ENCODE results near the gene CHSY1. TPM values are rescaled to one million over a fixed set of nuclear protein-coding genes. Genes with fewer than 3 reads are reported as not detected.
A peak's percentile ranks its signal among the peaks of the same experiment; 100 is the strongest.

Gene CHSY1
- total RNA-seq, 5 donors from 2014 or later (not counting 1 experiment from before 2014, with no cell fraction given) = 10.8 to 17.7 (median 14.8) TPM

DNA sequence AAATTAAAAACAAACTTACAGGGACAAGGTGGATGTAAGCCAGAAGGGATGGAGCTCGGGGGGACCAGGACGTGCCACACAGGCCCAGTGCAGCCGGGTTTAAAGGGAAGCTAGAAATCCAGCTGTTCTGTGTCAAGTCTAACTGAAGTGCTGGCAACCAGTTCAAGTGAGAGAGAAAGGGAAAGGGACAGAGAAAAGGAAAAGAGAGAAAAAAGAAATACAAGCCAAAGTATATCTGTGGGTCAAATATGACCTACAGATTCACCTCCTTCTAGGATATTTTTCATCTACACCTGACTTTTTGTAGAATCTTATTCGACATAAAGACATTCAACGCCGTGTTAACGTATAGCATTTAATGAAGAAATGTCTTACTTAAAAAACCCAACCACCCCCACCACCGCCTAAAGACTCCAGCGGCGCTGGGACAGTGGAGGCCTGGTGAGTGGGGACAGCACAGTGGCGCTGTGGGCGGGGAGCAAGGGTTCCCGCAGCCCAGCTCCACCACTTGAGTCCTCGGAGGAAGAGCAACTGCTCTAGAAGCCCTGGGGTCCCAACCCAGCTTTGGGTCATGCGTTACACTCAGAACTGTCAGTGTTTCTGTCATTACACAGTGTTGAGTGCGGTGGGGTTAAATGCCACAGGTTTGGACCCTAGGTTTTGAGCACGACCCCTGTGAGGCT is 62.3 kb downstream of the CHSY1 start:
- Histone ChIP-seq H3K27ac (ENCODE audit: low read length) (no peak overlapping the region), H3K4me3 (ENCODE audit: control insufficient read depth in 1 of 2, extremely low read depth in 1 of 2, low read length in 1 of 2) (no peak overlapping the region), H3K36me3 (ENCODE audit: control insufficient read depth in 2 of 2, extremely low read depth in 1 of 2, insufficient read depth in 1 of 2, low read length in 1 of 2) (no peaks in the 10 kb centered on the region), H3K9me3 (no peaks in the 10 kb centered on the region), H3K27me3 (replicated peaks in 1 of 2; ENCODE audit: control insufficient read depth in 2 of 2, extremely low read depth in 1 of 2, insufficient read depth in 2 of 2, low read length in 1 of 2) (no peaks in the 10 kb centered on the region), H3K4me1 (ENCODE audit: control insufficient read depth in 1 of 2, extremely low read depth in 1 of 2, insufficient read depth in 2 of 2, low read length in 2 of 2) (peaks cover 7 to 27% of the 10 kb centered on the region in 2 experiments)
- Mint-ChIP-seq H3K4me1 (peaks cover 55 to 67% (median 64%) of the 10 kb centered on the region in 3 donors), H3K4me3 (peak overlapping the region in 1 of 3 donors; percentile 17), H3K27ac (no peak overlapping the region), H3K36me3 (peaks cover 10% of the 10 kb centered on the region), H3K9me3 (no peaks in the 10 kb centered on the region), H3K27me3 (no peaks in the 10 kb centered on the region)
- ATAC-seq (replicated peaks in 1 of 4) = no peak
- CTCF ChIA-PET = no interaction called here
- DNase-seq = no peak
- POLR2A ChIA-PET = no interaction called here
- WGBS (ENCODE audit: insufficient coverage) = 98% methylated on average over 9 of the region's 17 CpGs

DNA sequence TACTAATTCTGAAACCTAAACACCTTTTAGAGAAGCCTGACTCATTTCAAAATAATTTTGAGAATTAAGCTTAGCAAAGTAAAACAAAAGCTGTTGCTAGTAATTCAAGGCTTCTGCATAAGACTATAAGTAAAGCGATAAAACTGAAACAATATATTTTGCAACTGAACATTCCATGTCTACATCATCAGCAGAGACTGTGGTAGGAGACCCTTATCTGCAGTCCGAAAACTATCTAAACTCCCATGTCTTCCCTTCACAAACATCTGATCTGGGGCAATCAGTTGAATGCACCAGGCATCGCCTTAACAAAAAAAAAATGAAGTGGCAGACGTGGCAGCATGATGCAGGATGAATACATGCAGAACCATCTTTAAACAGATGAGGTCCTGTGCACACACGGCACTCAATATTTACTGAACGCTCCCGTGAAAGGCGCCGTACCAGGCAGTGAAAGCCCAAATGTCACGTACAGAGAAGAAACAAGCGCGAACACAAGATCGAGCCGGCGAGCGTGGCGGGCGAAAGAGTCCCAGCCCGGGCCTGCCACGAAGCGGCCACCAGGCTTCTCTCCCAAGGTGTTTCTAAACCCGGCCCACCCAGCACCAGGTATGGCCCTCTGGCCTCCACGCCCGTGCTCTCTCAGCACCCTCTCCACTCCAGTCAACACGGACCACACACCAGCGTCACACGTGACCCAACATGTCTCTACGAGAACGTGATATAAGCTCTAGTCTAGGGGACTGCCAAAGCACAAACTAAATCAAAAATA is 63.0 kb downstream of the CHSY1 start:
- Mint-ChIP-seq H3K4me1 (peaks cover 47 to 60% (median 57%) of the 10 kb centered on the region in 3 donors), H3K9me3 (no peaks in the 10 kb centered on the region), H3K4me3 (peak overlapping the region; percentile 17 to 22 (median 21)), H3K27ac (no peak overlapping the region), H3K36me3 (peaks cover 10% of the 10 kb centered on the region), H3K27me3 (no peaks in the 10 kb centered on the region)
- H3K27ac ChIP-seq (ENCODE audit: low read length) = no peak overlapping the region
- POLR2A ChIA-PET = interaction anchor here in 1 of 2 donors (0.5 to 0.6 kb wide), 2 partner anchors 16 to 69 kb away, joined by 3 to 6 read pairs; no protein-coding TSS in a partner anchor
- H3K4me1 ChIP-seq (ENCODE audit: control insufficient read depth in 1 of 2, extremely low read depth in 1 of 2, insufficient read depth in 2 of 2, low read length in 2 of 2) = peaks cover 0 to 23% of the 10 kb centered on the region in 2 experiments
- WGBS (ENCODE audit: insufficient coverage) = 84% methylated on average over 25 of the region's 29 CpGs
- ATAC-seq (replicated peaks in 1 of 4) (no peak), DNase-seq (no peak)
- CTCF ChIA-PET = no interaction called here
- no peaks in the 10 kb centered on the region for H3K36me3 ChIP-seq (ENCODE audit: control insufficient read depth in 2 of 2, extremely low read depth in 1 of 2, insufficient read depth in 1 of 2, low read length in 1 of 2)
- H3K27me3 ChIP-seq (replicated peaks in 1 of 2; ENCODE audit: control insufficient read depth in 2 of 2, extremely low read depth in 1 of 2, insufficient read depth in 2 of 2, low read length in 1 of 2) = no peaks in the 10 kb centered on the region
- H3K4me3 ChIP-seq (ENCODE audit: control insufficient read depth in 1 of 2, extremely low read depth in 1 of 2, low read length in 1 of 2) = no peak overlapping the region
- no peaks in the 10 kb centered on the region for H3K9me3 ChIP-seq

DNA sequence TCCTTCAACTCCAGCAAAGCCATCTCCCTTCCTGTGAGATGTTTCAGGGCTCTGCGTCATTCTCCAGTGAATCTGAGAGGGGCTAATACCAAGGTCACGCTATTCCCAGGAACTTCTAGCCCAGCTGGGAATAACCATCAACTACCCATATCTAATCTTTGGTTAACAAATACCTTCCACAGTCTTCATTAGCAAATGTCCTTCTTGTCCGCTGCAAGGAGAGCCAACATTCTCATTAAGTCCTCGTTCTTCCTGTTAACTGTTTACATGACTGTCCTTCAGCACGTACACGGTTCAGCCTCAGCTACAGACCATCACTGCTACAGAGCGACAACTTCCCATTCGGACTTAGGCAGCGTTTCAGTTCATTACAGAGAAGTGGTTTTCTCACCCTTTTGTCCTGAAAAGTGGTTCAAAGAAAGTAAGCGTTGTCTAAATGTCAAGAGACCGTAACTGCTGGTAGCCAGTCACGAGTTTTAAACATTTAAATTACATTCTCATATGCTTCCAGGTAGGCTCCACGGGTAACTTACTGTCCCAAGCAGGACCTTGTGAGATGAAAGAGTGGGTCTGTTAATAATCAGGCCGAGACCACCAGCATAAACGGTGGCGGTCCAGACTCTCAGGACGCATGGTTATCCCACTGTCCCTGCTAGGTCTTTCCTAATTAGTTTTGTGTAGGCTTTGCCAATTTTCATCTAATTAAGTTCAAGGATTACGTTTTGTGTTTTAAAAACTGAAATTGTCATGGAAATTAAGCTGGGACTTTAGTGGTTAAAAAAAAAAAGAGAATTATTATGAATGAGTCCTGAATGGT is 63.8 kb downstream of the CHSY1 start:
- CTCF ChIA-PET = interaction anchor here in 1 of 2 donors (0.6 kb wide), 1 partner anchor 61 kb away, joined by 3 read pairs; no protein-coding TSS in a partner anchor
- H3K36me3 ChIP-seq (ENCODE audit: control insufficient read depth in 2 of 2, extremely low read depth in 1 of 2, insufficient read depth in 1 of 2, low read length in 1 of 2) = no peaks in the 10 kb centered on the region
- H3K4me3 ChIP-seq (ENCODE audit: control insufficient read depth in 1 of 2, extremely low read depth in 1 of 2, low read length in 1 of 2) = no peak overlapping the region
- DNase-seq (no peak), ATAC-seq (replicated peaks in 1 of 4) (no peak)
- Mint-ChIP-seq H3K27me3 (no peaks in the 10 kb centered on the region), H3K27ac (no peak overlapping the region), H3K36me3 (peaks cover 16% of the 10 kb centered on the region), H3K4me1 (peaks cover 39 to 56% (median 52%) of the 10 kb centered on the region in 3 donors), H3K9me3 (no peaks in the 10 kb centered on the region), H3K4me3 (no peak overlapping the region)
- WGBS (ENCODE audit: insufficient coverage) = 69% methylated on average over 6 of the region's 18 CpGs
- no peak overlapping the region for H3K27ac ChIP-seq (ENCODE audit: low read length)
- POLR2A ChIA-PET = interaction anchor here in 1 of 2 donors (0.5 to 0.6 kb wide), 2 partner anchors 17 to 70 kb away, joined by 3 to 6 read pairs; no protein-coding TSS in a partner anchor
- H3K4me1 ChIP-seq (ENCODE audit: control insufficient read depth in 1 of 2, extremely low read depth in 1 of 2, insufficient read depth in 2 of 2, low read length in 2 of 2) = peaks cover 0 to 15% of the 10 kb centered on the region in 2 experiments
- H3K27me3 ChIP-seq (replicated peaks in 1 of 2; ENCODE audit: control insufficient read depth in 2 of 2, extremely low read depth in 1 of 2, insufficient read depth in 2 of 2, low read length in 1 of 2) = no peaks in the 10 kb centered on the region
- no peaks in the 10 kb centered on the region for H3K9me3 ChIP-seq

DNA sequence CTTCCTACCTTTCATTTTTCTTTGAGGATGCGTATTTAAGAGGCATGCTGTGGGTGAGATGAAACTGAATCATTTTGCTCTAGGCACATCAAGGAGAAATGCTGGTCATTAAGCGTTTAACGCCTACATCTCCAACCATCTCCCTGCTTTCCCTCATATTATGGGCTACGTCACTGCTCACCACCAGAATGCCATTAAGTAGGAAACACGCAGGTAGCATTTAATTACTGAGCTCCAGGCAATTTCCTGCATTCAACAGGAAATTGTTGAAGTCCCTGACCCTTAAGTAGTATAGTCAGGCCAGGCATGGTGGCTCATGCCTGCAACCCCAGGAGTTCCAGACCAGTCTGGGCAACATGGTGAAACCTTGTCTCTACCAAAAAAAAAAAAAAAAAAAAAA is 66.1 kb downstream of the CHSY1 start:
- no peak overlapping the region for H3K27ac ChIP-seq (ENCODE audit: low read length)
- no peaks in the 10 kb centered on the region for H3K27me3 Mint-ChIP-seq
- 100% methylated on average over 4 of the region's 5 CpGs for WGBS (ENCODE audit: insufficient coverage)
- H3K27me3 ChIP-seq (replicated peaks in 1 of 2; ENCODE audit: control insufficient read depth in 2 of 2, extremely low read depth in 1 of 2, insufficient read depth in 2 of 2, low read length in 1 of 2) = no peaks in the 10 kb centered on the region
- H3K9me3 Mint-ChIP-seq = no peaks in the 10 kb centered on the region
- no peak overlapping the region for H3K4me3 Mint-ChIP-seq
- no peaks in the 10 kb centered on the region for H3K9me3 ChIP-seq
- ChIA-PET POLR2A (no interaction called here), CTCF (no interaction called here)
- DNase-seq = no peak
- ATAC-seq (replicated peaks in 1 of 4) = no peak
- H3K36me3 ChIP-seq (ENCODE audit: control insufficient read depth in 2 of 2, extremely low read depth in 1 of 2, insufficient read depth in 1 of 2, low read length in 1 of 2) = no peaks in the 10 kb centered on the region
- peaks cover 20% of the 10 kb centered on the region for H3K36me3 Mint-ChIP-seq
- no peak overlapping the region for H3K27ac Mint-ChIP-seq
- peaks cover 32 to 59% (median 48%) of the 10 kb centered on the region in 3 donors for H3K4me1 Mint-ChIP-seq
- peaks cover 0 to 14% of the 10 kb centered on the region in 2 experiments for H3K4me1 ChIP-seq (ENCODE audit: control insufficient read depth in 1 of 2, extremely low read depth in 1 of 2, insufficient read depth in 2 of 2, low read length in 2 of 2)
- H3K4me3 ChIP-seq (ENCODE audit: control insufficient read depth in 1 of 2, extremely low read depth in 1 of 2, low read length in 1 of 2) = no peak overlapping the region

DNA sequence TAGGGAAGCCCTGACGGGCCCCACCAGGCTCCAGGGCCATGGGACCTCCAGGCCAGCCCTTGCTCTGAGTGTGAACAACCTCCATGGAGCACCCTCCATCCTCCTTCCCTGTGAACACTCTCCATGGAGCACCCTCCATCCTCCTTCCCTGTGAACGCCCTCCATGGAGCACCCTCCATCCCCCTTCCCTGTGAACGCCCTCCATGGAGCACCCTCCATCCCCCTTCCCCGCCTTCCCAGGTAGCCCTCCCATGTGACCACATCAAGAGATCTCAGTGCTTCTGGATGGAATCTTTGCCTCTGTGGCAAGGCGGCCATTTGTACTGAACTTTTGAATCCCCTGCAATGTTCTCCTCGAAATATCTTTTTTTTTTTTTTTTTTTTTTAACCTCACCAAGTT is 66.5 kb downstream of the CHSY1 start:
- no peaks in the 10 kb centered on the region for H3K27me3 Mint-ChIP-seq
- CTCF ChIA-PET = interaction anchor here (0.6 to 1.3 kb wide), 2 partner anchors 66 to 73 kb away, joined by 3 read pairs; partner anchors contain the start of gene CHSY1 (in 1 of the 2)
- peaks cover 32 to 59% (median 48%) of the 10 kb centered on the region in 3 donors for H3K4me1 Mint-ChIP-seq
- H3K27ac Mint-ChIP-seq = no peak overlapping the region
- Histone ChIP-seq H3K27me3 (replicated peaks in 1 of 2; ENCODE audit: control insufficient read depth in 2 of 2, extremely low read depth in 1 of 2, insufficient read depth in 2 of 2, low read length in 1 of 2) (no peaks in the 10 kb centered on the region), H3K27ac (ENCODE audit: low read length) (no peak overlapping the region), H3K9me3 (no peaks in the 10 kb centered on the region), H3K4me3 (ENCODE audit: control insufficient read depth in 1 of 2, extremely low read depth in 1 of 2, low read length in 1 of 2) (no peak overlapping the region), H3K4me1 (ENCODE audit: control insufficient read depth in 1 of 2, extremely low read depth in 1 of 2, insufficient read depth in 2 of 2, low read length in 2 of 2) (peaks cover 0 to 18% of the 10 kb centered on the region in 2 experiments), H3K36me3 (ENCODE audit: control insufficient read depth in 2 of 2, extremely low read depth in 1 of 2, insufficient read depth in 1 of 2, low read length in 1 of 2) (no peaks in the 10 kb centered on the region)
- no peaks in the 10 kb centered on the region for H3K9me3 Mint-ChIP-seq
- peaks cover 20% of the 10 kb centered on the region for H3K36me3 Mint-ChIP-seq
- POLR2A ChIA-PET = no interaction called here
- DNase-seq = no peak
- ATAC-seq (replicated peaks in 1 of 4) = no peak
- WGBS (ENCODE audit: insufficient coverage) = 90% methylated on average over 3 of the region's 6 CpGs
- H3K4me3 Mint-ChIP-seq = no peak overlapping the region

DNA sequence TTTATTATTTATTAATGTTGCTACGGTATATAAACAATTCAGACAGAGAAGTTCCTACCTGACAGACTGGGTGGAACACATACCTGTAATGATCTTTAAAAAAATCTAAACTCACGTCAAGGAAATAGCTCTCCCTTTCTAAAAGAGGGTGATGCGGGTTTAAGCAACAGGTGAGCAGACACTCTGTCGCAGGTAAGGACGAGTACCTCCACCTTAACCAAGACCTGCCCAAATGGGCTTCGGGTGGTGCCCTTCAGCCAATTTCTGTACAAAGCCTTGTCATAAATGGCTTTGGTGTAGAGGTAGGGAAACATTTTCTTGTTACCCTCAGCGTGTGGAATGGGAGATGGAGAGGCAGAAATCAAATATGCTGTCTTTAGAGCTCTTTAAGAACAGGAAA is 67.0 kb downstream of the CHSY1 start:
- no peak overlapping the region for H3K4me3 ChIP-seq (ENCODE audit: control insufficient read depth in 1 of 2, extremely low read depth in 1 of 2, low read length in 1 of 2)
- H3K4me3 Mint-ChIP-seq = no peak overlapping the region
- H3K27ac ChIP-seq (ENCODE audit: low read length) = no peak overlapping the region
- no peaks in the 10 kb centered on the region for H3K36me3 ChIP-seq (ENCODE audit: control insufficient read depth in 2 of 2, extremely low read depth in 1 of 2, insufficient read depth in 1 of 2, low read length in 1 of 2)
- no peaks in the 10 kb centered on the region for H3K9me3 ChIP-seq
- peaks cover 0 to 21% of the 10 kb centered on the region in 2 experiments for H3K4me1 ChIP-seq (ENCODE audit: control insufficient read depth in 1 of 2, extremely low read depth in 1 of 2, insufficient read depth in 2 of 2, low read length in 2 of 2)
- no peaks in the 10 kb centered on the region for H3K9me3 Mint-ChIP-seq
- ATAC-seq (replicated peaks in 1 of 4) = no peak
- peaks cover 34 to 59% (median 46%) of the 10 kb centered on the region in 3 donors for H3K4me1 Mint-ChIP-seq
- DNase-seq = no peak
- POLR2A ChIA-PET = no interaction called here
- H3K36me3 Mint-ChIP-seq = peaks cover 20% of the 10 kb centered on the region
- H3K27me3 Mint-ChIP-seq = no peaks in the 10 kb centered on the region
- no peaks in the 10 kb centered on the region for H3K27me3 ChIP-seq (replicated peaks in 1 of 2; ENCODE audit: control insufficient read depth in 2 of 2, extremely low read depth in 1 of 2, insufficient read depth in 2 of 2, low read length in 1 of 2)
- H3K27ac Mint-ChIP-seq = no peak overlapping the region
- WGBS (ENCODE audit: insufficient coverage) = 86% methylated on average over 1 of the region's 7 CpGs
- CTCF ChIA-PET = interaction anchor here (0.6 to 1.3 kb wide), 2 partner anchors 67 to 74 kb away, joined by 3 read pairs; partner anchors contain the start of gene CHSY1 (in 1 of the 2)
